ENCODE data around the gene RBKS. TPM values are rescaled to one million over a fixed set of nuclear protein-coding genes. Genes with fewer than 3 reads are reported as not detected.

RBKS gene
- total and polyA plus RNA-seq, 12 donors: 0.88 to 9.1 (median 5.0) TPM

DNA sequence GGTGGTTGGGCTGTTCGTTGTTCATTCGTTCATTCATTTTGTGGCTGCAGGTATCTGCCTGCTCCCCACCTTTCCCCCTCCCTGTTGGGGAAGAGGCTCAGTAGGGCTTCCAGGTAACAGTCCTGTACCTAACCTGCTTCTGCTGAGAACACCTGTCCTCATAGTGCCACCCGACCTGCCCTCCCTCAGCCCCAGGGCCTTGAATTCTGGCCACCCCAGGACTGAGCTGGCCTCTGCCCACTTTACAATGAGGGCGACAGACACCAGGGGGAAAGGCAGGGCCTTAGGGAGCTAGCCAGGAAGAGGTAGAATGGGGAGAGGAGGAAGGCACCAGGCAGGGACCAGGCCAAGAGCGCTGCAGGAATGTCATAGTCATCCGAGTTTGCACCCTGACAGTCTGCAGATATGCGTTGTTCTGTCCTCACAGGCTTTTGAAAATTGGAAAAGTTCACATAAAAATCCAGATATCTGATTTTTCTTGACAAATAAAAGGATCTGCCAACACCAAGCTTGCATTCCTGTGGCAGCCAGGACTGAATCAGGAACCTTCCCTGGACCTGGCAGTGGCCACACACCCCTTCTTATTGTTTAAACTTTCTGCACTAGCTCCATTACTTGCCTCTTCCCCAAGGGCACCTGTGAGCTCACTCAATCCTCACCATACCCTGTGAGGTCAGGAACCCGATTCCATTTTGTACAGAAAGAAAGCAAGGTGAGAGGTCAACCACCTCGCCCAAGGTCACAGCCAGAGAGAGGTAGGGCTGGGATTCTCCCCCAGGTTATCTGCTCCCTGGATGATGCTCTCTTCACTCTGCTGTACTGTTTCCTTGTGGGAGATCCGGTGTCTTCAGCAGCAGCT is 153.9 kb downstream of the RBKS start:
- 90 to 94% methylated on average over 10 of the region's 10 CpGs for WGBS, 2 donors
- ATAC-seq (peak in 4 of 8 donors; percentile 2 to 33 (median 15)), DNase-seq (no peak)
- TF ChIP-seq, protein P1, sequence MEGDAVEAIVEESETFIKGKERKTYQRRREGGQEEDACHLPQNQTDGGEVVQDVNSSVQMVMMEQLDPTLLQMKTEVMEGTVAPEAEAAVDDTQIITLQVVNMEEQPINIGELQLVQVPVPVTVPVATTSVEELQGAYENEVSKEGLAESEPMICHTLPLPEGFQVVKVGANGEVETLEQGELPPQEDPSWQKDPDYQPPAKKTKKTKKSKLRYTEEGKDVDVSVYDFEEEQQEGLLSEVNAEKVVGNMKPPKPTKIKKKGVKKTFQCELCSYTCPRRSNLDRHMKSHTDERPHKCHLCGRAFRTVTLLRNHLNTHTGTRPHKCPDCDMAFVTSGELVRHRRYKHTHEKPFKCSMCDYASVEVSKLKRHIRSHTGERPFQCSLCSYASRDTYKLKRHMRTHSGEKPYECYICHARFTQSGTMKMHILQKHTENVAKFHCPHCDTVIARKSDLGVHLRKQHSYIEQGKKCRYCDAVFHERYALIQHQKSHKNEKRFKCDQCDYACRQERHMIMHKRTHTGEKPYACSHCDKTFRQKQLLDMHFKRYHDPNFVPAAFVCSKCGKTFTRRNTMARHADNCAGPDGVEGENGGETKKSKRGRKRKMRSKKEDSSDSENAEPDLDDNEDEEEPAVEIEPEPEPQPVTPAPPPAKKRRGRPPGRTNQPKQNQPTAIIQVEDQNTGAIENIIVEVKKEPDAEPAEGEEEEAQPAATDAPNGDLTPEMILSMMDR (IDR thresholded peaks at IDR 0.05): no peak
- Histone ChIP-seq H3K36me3 (no peaks in the 10 kb centered on the region), H3K27ac (peak overlapping the region; percentile 76 to 94 (median 88)), H3K4me3 (peak overlapping the region in 9 of 10 donors; percentile 44 to 60 (median 57)), H3K9me3 (peaks cover 0 to 9% (median 0%) of the 10 kb centered on the region in 11 donors), H3K4me1 (peaks cover 12 to 47% (median 42%) of the 10 kb centered on the region in 9 donors), H3K27me3 (no peaks in the 10 kb centered on the region)
- intact Hi-C loops (cut with DNase I): loop anchor here in 3 of 10 donors (5.0 to 10.0 kb wide), 4 partner anchors 149 to 659 kb away; partner anchors contain the start of genes FOSL2 (in 2 of the 3), BABAM2 (in 1 of the 3) and RBKS (in 1 of the 3)

DNA sequence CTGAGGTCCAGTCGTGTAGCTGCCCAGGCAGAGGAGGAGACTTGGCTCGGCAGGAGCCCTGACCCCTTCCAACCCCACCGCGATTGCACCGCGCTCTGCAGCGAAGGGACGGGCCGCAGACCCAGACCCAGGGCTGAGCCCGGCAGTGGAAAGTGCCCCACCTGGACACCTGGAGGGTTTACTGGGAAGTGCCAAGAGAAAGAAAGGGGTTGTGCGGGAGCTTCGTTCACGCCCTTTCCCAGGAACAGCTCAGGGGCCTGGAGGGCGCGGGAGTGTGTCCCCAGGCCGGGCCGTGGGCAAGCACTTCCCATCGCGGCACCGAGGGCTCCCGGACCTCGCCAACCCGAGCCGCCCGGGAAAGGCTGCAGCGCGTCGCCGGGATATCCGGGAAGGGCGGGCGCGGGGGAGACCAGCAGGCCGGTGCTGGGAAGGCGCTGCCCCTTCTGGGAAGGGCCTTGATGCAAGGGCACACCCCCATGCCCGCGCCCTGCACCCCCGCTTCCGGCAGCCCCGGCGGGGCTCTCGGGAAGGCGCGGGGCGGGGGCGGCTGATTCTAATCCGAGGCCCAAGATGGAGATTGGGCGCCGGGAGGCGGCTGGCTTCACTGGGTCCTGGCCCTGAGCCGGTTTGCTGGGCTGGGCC is 154.8 kb downstream of the RBKS start:
- ATAC-seq: peak; percentile 93 to 96 (median 96)
- WGBS, 2 donors: 1 to 2% methylated on average over 50 to 51 of the region's 51 CpGs
- intact Hi-C loops (cut with DNase I): loop anchor here in 3 of 10 donors (5.0 to 10.0 kb wide), 4 partner anchors 149 to 659 kb away; partner anchors contain the start of genes FOSL2 (in 2 of the 3), BABAM2 (in 1 of the 3) and RBKS (in 1 of the 3)

DNA sequence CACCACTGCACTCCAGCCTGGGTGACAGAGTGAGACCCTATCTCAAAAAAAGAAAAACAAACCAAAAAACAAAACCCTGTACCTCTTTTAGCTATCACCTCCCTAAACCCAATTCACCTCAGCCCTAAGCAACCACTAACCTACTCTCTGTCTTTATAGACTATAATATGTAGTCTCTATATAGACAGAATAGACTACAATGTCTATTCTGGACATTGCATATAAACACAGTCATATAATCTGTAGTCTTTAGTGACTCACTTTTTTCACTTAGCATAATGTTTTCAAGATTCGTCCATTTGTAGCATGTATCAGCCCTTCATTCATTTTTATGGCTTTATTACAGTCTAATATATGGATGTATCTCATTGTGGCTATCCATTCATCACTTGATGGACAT is 155.9 kb downstream of the RBKS start:
- H3K9me3 ChIP-seq: peaks cover 0 to 6% (median 0%) of the 10 kb centered on the region in 11 donors
- intact Hi-C loops (cut with DNase I): loop anchor here in 3 of 10 donors (10.0 kb wide), 3 partner anchors 150 to 660 kb away; partner anchors contain the start of genes BABAM2 (in 1 of the 3), FOSL2 (in 1 of the 3) and RBKS (in 1 of the 3)
- ATAC-seq (no peak), DNase-seq (no peak)
- H3K4me3 ChIP-seq: no peak overlapping the region
- TF ChIP-seq, protein P1 (IDR thresholded peaks at IDR 0.05): no peak
- no peaks in the 10 kb centered on the region for H3K27me3 ChIP-seq
- peaks cover 12 to 66% (median 61%) of the 10 kb centered on the region in 9 donors for H3K4me1 ChIP-seq
- peak overlapping the region in 5 of 10 donors; percentile 81 to 94 (median 89) for H3K27ac ChIP-seq
- 95% methylated on average over 1 of the region's 1 CpG for whole genome bisulfite sequencing, 2 donors
- no peaks in the 10 kb centered on the region for H3K36me3 ChIP-seq

More for the DNA sequence above, 154.8 kb downstream of the RBKS start:
- Histone ChIP-seq H3K4me1 (peaks cover 12 to 56% (median 51%) of the 10 kb centered on the region in 9 donors), H3K27ac (peak overlapping the region; percentile 76 to 94 (median 88)), H3K4me3 (peak overlapping the region; percentile 12 to 60 (median 56)), H3K9me3 (peaks cover 0 to 6% (median 0%) of the 10 kb centered on the region in 11 donors), H3K36me3 (no peaks in the 10 kb centered on the region), H3K27me3 (no peaks in the 10 kb centered on the region)
- DNase-seq: peak; percentile 84 to 88
- TF ChIP-seq, protein P1 (IDR thresholded peaks at IDR 0.05): no peak

Other genes with a start within 250 kb of the RBKS start
- gene SUPT7L, start 226.8 kb downstream of the RBKS start, total RNA-seq: 10 to 100 TPM; 22.0 to 32.2 (median 26.0) TPM
- gene SUPT7L, start 226.8 kb downstream of the RBKS start, polyA plus RNA-seq: 10 to 100 TPM; 18.4 to 42.3 TPM
- 10 to 100 TPM; 19.1 to 28.7 (median 22.5) TPM for gene SLC4A1AP, start 226.5 kb downstream of the RBKS start, total RNA-seq
- 10 to 100 TPM; 11.0 to 20.8 TPM for gene SLC4A1AP, start 226.5 kb downstream of the RBKS start, polyA plus RNA-seq
- gene MRPL33, start 118.7 kb downstream of the RBKS start, total RNA-seq: 100 to 1,000 TPM; 170 to 416 (median 253) TPM
- 100 to 1,000 TPM; 123 to 661 TPM for gene MRPL33, start 118.7 kb downstream of the RBKS start, polyA plus RNA-seq
- 10 to 100 TPM; 54.9 to 83.4 (median 69.3) TPM for gene BABAM2, start 342 bp upstream of the RBKS start, total RNA-seq
- gene BABAM2, start 342 bp upstream of the RBKS start, polyA plus RNA-seq: 10 to 100 TPM; 13.3 to 48.9 TPM

Data from heart right ventricle (tissue), 16 donors.